HepG2 (cell line): ENCODE measurements around the gene SERHL2. TPM values are rescaled to one million over a fixed set of nuclear protein-coding genes. Genes with fewer than 3 reads are reported as not detected.
A peak's percentile ranks its signal among the peaks of the same experiment; 100 is the strongest.

Experiments
- CENPBD1 ChIP-seq: sonication (generic); formaldehyde crosslinking; IDR thresholded peaks from 2 replicates; pipeline ENCODE4 v1.8.0; 2022; ENCODE audit warnings: missing genetic modification reagents, low read depth, mild to moderate bottlenecking, borderline replicate concordance
- CREM ChIP-seq, 2 experiments: sonication (generic) in 1 of 2; formaldehyde crosslinking in 1 of 2; IDR thresholded peaks; 2 replicates each; pipeline versions ENCODE4 v1.4.0 to v1.6.1; 2016 to 2020; ENCODE audit warnings: antibody characterized with exemption in 1 of 2, mild to moderate bottlenecking in 1 of 2, missing genetic modification reagents in 1 of 2
- ETV6 ChIP-seq: sonication (generic); formaldehyde crosslinking; conservative IDR thresholded peaks from 2 replicates; pipeline ENCODE4 v1.4.0; 2020; ENCODE audit warnings: missing genetic modification reagents
- FOXO1 ChIP-seq: sonication (generic); formaldehyde crosslinking; IDR thresholded peaks from 2 replicates; pipeline ENCODE4 v1.4.0; 2020; ENCODE audit warnings: missing genetic modification reagents
- GATAD1 ChIP-seq: IDR thresholded peaks from 2 replicates; pipeline ENCODE4 v1.6.1; 2016; ENCODE audit warnings: missing genetic modification reagents, missing compliant biosample characterization
- GLI4 ChIP-seq: sonication (generic); formaldehyde crosslinking; IDR thresholded peaks from 2 replicates; pipeline ENCODE4 v1.5.1; 2020; ENCODE audit warnings: missing genetic modification reagents, mild to moderate bottlenecking, moderate library complexity, borderline replicate concordance
- HBP1 ChIP-seq: IDR thresholded peaks from 2 replicates; pipeline ENCODE4 v1.6.1; 2016; ENCODE audit warnings: low read depth, control low read depth
- HNRNPUL1 ChIP-seq: fragments of 200-400 bp; formaldehyde crosslinking; IDR thresholded peaks from 2 replicates; pipeline ENCODE4 v1.6.1; 2017; ENCODE audit warnings: low read depth, mild to moderate bottlenecking, low read length, moderate library complexity
- ISX ChIP-seq: sonication (generic); formaldehyde crosslinking; conservative IDR thresholded peaks from 2 replicates; pipeline ENCODE4 v1.5.0; 2020; ENCODE audit warnings: missing genetic modification reagents
- KLF16 ChIP-seq, 2 experiments: sonication (generic) in 1 of 2; formaldehyde crosslinking in 1 of 2; IDR thresholded peaks; 2 replicates each; pipeline versions ENCODE4 v1.6.1 to v1.8.0; 2016 to 2023; ENCODE audit warnings: missing genetic modification reagents in 2 of 2, missing compliant biosample characterization in 1 of 2
- MYNN ChIP-seq: sonication (generic); formaldehyde crosslinking; IDR thresholded peaks from 2 replicates; pipeline ENCODE4 v1.4.0; 2020; ENCODE audit warnings: mild to moderate bottlenecking, low read depth, missing genetic modification reagents
- MZF1 ChIP-seq: sonication (generic); formaldehyde crosslinking; IDR thresholded peaks from 2 replicates; pipeline ENCODE4 v1.8.1; 2023; ENCODE audit warnings: mild to moderate bottlenecking, missing genetic modification reagents, borderline replicate concordance
- NFATC3 ChIP-seq: sonication (generic); formaldehyde crosslinking; IDR thresholded peaks from 2 replicates; pipeline ENCODE4 v1.5.1; 2020; ENCODE audit warnings: mild to moderate bottlenecking, missing genetic modification reagents
- NFIC ChIP-seq: IDR thresholded peaks from 2 replicates; pipeline ENCODE4 v1.6.1; 2012; ENCODE audit warnings: mild to moderate bottlenecking, low read length, inconsistent platforms
- NR2F6 ChIP-seq, 2 experiments: IDR thresholded peaks; 2 replicates each; pipeline ENCODE4 v1.6.1; 2016; ENCODE audit warnings: antibody characterized with exemption in 1 of 2, mild to moderate bottlenecking in 1 of 2
- PPARG ChIP-seq: conservative IDR thresholded peaks from 2 replicates; pipeline ENCODE4 v1.6.1; 2016; ENCODE audit warnings: missing biosample characterization, missing genetic modification reagents
- RFX3 ChIP-seq: IDR thresholded peaks from 2 replicates; pipeline ENCODE4 v1.6.1; 2016; ENCODE audit warnings: missing biosample characterization, missing genetic modification reagents
- SNAPC2 ChIP-seq: sonication (generic); formaldehyde crosslinking; IDR thresholded peaks from 2 replicates; pipeline ENCODE4 v1.8.1; 2022; ENCODE audit warnings: mild to moderate bottlenecking, missing genetic modification reagents
- SPEN ChIP-seq: sonication (generic); formaldehyde crosslinking; IDR thresholded peaks from 2 replicates; pipeline ENCODE4 v1.5.1; 2020; ENCODE audit warnings: low read depth, mild to moderate bottlenecking, missing genetic modification reagents
- ZBTB2 ChIP-seq: sonication (generic); formaldehyde crosslinking; IDR thresholded peaks from 2 replicates; pipeline ENCODE4 v1.8.0; 2022; ENCODE audit warnings: low read depth, missing genetic modification reagents
- ZKSCAN5 ChIP-seq: sonication (generic); formaldehyde crosslinking; IDR thresholded peaks from 2 replicates; pipeline ENCODE4 v1.5.1; 2020; ENCODE audit warnings: mild to moderate bottlenecking, missing genetic modification reagents
- ZNF10 ChIP-seq: sonication (generic); formaldehyde crosslinking; IDR thresholded peaks from 2 replicates; pipeline ENCODE4 v1.4.0; 2020; ENCODE audit warnings: mild to moderate bottlenecking, low read depth, missing genetic modification reagents, borderline replicate concordance
- ZNF101 ChIP-seq: sonication (generic); formaldehyde crosslinking; IDR thresholded peaks from 2 replicates; pipeline ENCODE4 v1.4.0; 2020; ENCODE audit warnings: mild to moderate bottlenecking, low read depth, missing genetic modification reagents, borderline replicate concordance
- ZNF577 ChIP-seq: sonication (generic); formaldehyde crosslinking; IDR thresholded peaks from 2 replicates; pipeline ENCODE4 v1.4.0; 2020; ENCODE audit warnings: mild to moderate bottlenecking, low read depth, missing genetic modification reagents, borderline replicate concordance
- ZNF672 ChIP-seq: sonication (generic); formaldehyde crosslinking; IDR thresholded peaks from 2 replicates; pipeline ENCODE4 v1.8.1; 2022; ENCODE audit warnings: missing genetic modification reagents
- ZNF772 ChIP-seq: sonication (generic); formaldehyde crosslinking; IDR thresholded peaks from 2 replicates; pipeline ENCODE4 v1.5.0; 2020; ENCODE audit warnings: mild to moderate bottlenecking, missing genetic modification reagents
- ZNF776 ChIP-seq: sonication (generic); formaldehyde crosslinking; IDR thresholded peaks from 2 replicates; pipeline ENCODE4 v1.4.0; 2020; ENCODE audit warnings: mild to moderate bottlenecking, missing genetic modification reagents
- ZNF781 ChIP-seq: sonication (generic); formaldehyde crosslinking; IDR thresholded peaks from 2 replicates; pipeline ENCODE4 v1.5.1; 2020; ENCODE audit warnings: borderline replicate concordance, mild to moderate bottlenecking, missing genetic modification reagents; ENCODE audit errors: not compliant biosample characterization
- polyA plus RNA-seq, 8 experiments: library from polyadenylated mRNA; depleted of rRNA in 3 of 8; stranded (reverse) in 7 of 8; unstranded in 1 of 8; fragments of >200 nt; fragmentation: Illumina TruSeq in 4 of 8; extraction: Trizol in 4 of 8; gene quantifications; 2 replicates each; pipeline versions ENCODE4 v1.2.1 to v1.2.3, GENCODE V29; 2011 to 2016; ENCODE audit warnings: low read depth in 4 of 8, missing spikeins in 1 of 8, mixed read lengths in 1 of 8; ENCODE audit not compliant: insufficient read depth in 1 of 8
- total RNA-seq, 5 experiments: library from RNA; depleted of rRNA; stranded (reverse); fragments of >200 nt; fragmentation: Illumina TruSeq; extraction: Trizol; gene quantifications; 2 replicates each; pipeline ENCODE4 v1.2.3, GENCODE V29; 2016; ENCODE audit warnings: low read depth in 1 of 5

SERHL2 gene
- total and polyA plus RNA-seq, 2 of the 13 experiments (the other 11 are each of a cell fraction or from before 2014, with no cell fraction given), result 1.0 to 1.8 TPM

- TF ChIP-seq ZBTB2 (CRISPR knock-in tag) (peak; percentile 44; the same call in 1 of the 2 replicates), NR2F6 (IDR thresholded peaks at IDR 0.05) (peak; percentile 72), NR2F6 (CRISPR knock-in tag; IDR thresholded peaks at IDR 0.05) (peak; percentile 70), ZNF577 (CRISPR knock-in tag) (no peak), ZNF776 (CRISPR knock-in tag) (no peak), CREM (IDR thresholded peaks at IDR 0.05) (peak; percentile 30; the same call in 1 of the 2 replicates), CREM (CRISPR knock-in tag; IDR thresholded peaks at IDR 0.05) (no peak), PPARG (CRISPR knock-in tag) (0 out of 2 replicates have a peak, but pooled peaks have one; percentile 11), ZNF10 (CRISPR knock-in tag) (no peak), KLF16 (CRISPR knock-in tag; IDR thresholded peaks at IDR 0.05) (no peak; a peak in 1 of 4 replicates), NFIC (0 out of 2 replicates have a peak, but pooled peaks have one; percentile 31), CENPBD1 (CRISPR knock-in tag) (no peak), ETV6 (CRISPR knock-in tag) (no peak), HBP1 (CRISPR knock-in tag) (peak; percentile 62; the same call in 1 of the 2 replicates), ZKSCAN5 (CRISPR knock-in tag) (no peak), MZF1 (CRISPR knock-in tag) (no peak), NFATC3 (no peak), GLI4 (CRISPR knock-in tag) (no peak), ZNF772 (no peak), ISX (CRISPR knock-in tag) (no peak), MYNN (CRISPR knock-in tag) (no peak), ZNF672 (CRISPR knock-in tag) (no peak), SNAPC2 (CRISPR knock-in tag) (0 out of 2 replicates have a peak, but pooled peaks have one; percentile 65), ZNF781 (CRISPR knock-in tag) (no peak), HNRNPUL1 (no peak), ZNF101 (no peak), RFX3 (CRISPR knock-in tag) (no peak), FOXO1 (peak; percentile 68; the same call in 1 of the 2 replicates), SPEN (CRISPR knock-in tag) (peak; percentile 59; the same call in 1 of the 2 replicates), GATAD1 (CRISPR knock-in tag) (no peak)
Observed at GRCh38 chr22:42601879-42602465, 48.2 kb downstream of the SERHL2 start (continued).
